Stomach (tissue), 4 donors: ENCODE data around the gene METTL4.

ENCODE experiments used
- CTCF ChIP-seq, 7 experiments: fragments of 450-650 bp in 4 of 7; fragments of 200-600 bp in 3 of 7; sonication (generic) in 3 of 7; IDR thresholded peaks; one replicate each; pipeline ENCODE4 v1.5.1; 2016 to 2019; ENCODE audit warnings: antibody characterized with exemption in 7 of 7, control low read depth in 2 of 7, mild to moderate bottlenecking in 1 of 7
- EP300 ChIP-seq: sonication (generic); formaldehyde crosslinking; IDR thresholded peaks from one replicate; pipeline ENCODE4 v1.6.1; 2017; ENCODE audit warnings: antibody characterized with exemption
- POLR2A ChIP-seq, 4 donors: fragments of 450-650 bp; IDR thresholded peaks; one replicate each; pipeline ENCODE4 v1.6.1; 2016; ENCODE audit warnings: antibody characterized with exemption in 4 of 4, control low read depth in 2 of 4, mild to moderate bottlenecking in 1 of 4, moderate library complexity in 1 of 4
- POLR2AphosphoS5 ChIP-seq, 3 donors: sonication (generic); formaldehyde crosslinking; IDR thresholded peaks; one replicate each; pipeline ENCODE4 v1.6.1; 2016; ENCODE audit warnings: antibody characterized with exemption in 3 of 3

- TF ChIP-seq CTCF (IDR thresholded peaks at IDR 0.05) (no peak), POLR2AphosphoS5 (IDR thresholded peaks at IDR 0.05) (no peak), POLR2A (IDR thresholded peaks at IDR 0.05) (no peak), EP300 (no peak)
Observed at GRCh38 chr18:2529154-2529553, 42.2 kb downstream of the METTL4 start.
